ENCODE measurements around the gene XPO6. TPM values are rescaled to one million over a fixed set of nuclear protein-coding genes. Genes with fewer than 3 reads are reported as not detected.

XPO6 gene
- polyA plus RNA-seq, 1 donor (not counting 4 experiments of a cell fraction or from before 2014, with no cell fraction given) = 127 TPM

GRCh38 chr16:28098171-28098958, 113.4 kb downstream of the XPO6 start:
- no peak for TF ChIP-seq EZH2 (IDR thresholded peaks at IDR 0.05; ENCODE audit: low read length)
- TF ChIP-seq, protein P1, sequence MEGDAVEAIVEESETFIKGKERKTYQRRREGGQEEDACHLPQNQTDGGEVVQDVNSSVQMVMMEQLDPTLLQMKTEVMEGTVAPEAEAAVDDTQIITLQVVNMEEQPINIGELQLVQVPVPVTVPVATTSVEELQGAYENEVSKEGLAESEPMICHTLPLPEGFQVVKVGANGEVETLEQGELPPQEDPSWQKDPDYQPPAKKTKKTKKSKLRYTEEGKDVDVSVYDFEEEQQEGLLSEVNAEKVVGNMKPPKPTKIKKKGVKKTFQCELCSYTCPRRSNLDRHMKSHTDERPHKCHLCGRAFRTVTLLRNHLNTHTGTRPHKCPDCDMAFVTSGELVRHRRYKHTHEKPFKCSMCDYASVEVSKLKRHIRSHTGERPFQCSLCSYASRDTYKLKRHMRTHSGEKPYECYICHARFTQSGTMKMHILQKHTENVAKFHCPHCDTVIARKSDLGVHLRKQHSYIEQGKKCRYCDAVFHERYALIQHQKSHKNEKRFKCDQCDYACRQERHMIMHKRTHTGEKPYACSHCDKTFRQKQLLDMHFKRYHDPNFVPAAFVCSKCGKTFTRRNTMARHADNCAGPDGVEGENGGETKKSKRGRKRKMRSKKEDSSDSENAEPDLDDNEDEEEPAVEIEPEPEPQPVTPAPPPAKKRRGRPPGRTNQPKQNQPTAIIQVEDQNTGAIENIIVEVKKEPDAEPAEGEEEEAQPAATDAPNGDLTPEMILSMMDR (optimal IDR thresholded peaks at IDR 0.05 in 1 of 3, IDR thresholded peaks at IDR 0.05 in 1 of 3, conservative IDR thresholded peaks at IDR 0.05 in 1 of 3; ENCODE audit: extremely low read depth in 1 of 3, insufficient read depth in 2 of 3, low read length in 3 of 3) = no peak
- no peaks in the 10 kb centered on the region for H3K27me3 ChIP-seq (ENCODE audit: control insufficient read depth, extremely low read depth, insufficient read depth, low read length)
- no peak overlapping the region for H3K27ac ChIP-seq (ENCODE audit: control insufficient read depth, insufficient read depth, low read length)
- H3K4me3 ChIP-seq (ENCODE audit: control insufficient read depth in 2 of 3, extremely low read depth in 1 of 3, insufficient read depth in 2 of 3, low read depth in 1 of 3, low read length in 3 of 3) = no peak overlapping the region
- no peaks in the 10 kb centered on the region for H3K9me1 ChIP-seq (ENCODE audit: control insufficient read depth, extremely low read depth, insufficient read depth, low read length)
- H3K79me2 ChIP-seq (ENCODE audit: control insufficient read depth, insufficient read depth, low read length) = no peaks in the 10 kb centered on the region
- H4K20me1 ChIP-seq (ENCODE audit: control insufficient read depth, extremely low read depth, insufficient read depth, low read length) = no peaks in the 10 kb centered on the region
- no peak for FAIRE-seq
- no peaks in the 10 kb centered on the region for H3K9me3 ChIP-seq (ENCODE audit: control insufficient read depth, low read depth, low read length)
- dilution Hi-C loops (cut with MboI; ENCODE audit: extremely low pct_ligation_motif_present, low sequenced_read_pairs) = no loop called here
- H3K9ac ChIP-seq (ENCODE audit: control insufficient read depth, extremely low read depth, insufficient read depth, low read length) = no peak overlapping the region
- DNase-seq (ENCODE audit: low read depth, low spot score) = no peak
- H3K36me3 ChIP-seq (ENCODE audit: control insufficient read depth in 2 of 2, extremely low read depth in 1 of 2, insufficient read depth in 2 of 2, low read length in 2 of 2) = peaks cover 32 to 35% of the 10 kb centered on the region in 2 experiments
- peaks cover 3% of the 10 kb centered on the region for H3K4me1 ChIP-seq (ENCODE audit: control insufficient read depth, extremely low read depth, insufficient read depth, low read length)
- H2AFZ ChIP-seq (ENCODE audit: control insufficient read depth, low read length) = no peak overlapping the region
- H3K4me2 ChIP-seq (ENCODE audit: control insufficient read depth, extremely low read depth, insufficient read depth, low read depth, low read length) = no peak overlapping the region

DNA sequence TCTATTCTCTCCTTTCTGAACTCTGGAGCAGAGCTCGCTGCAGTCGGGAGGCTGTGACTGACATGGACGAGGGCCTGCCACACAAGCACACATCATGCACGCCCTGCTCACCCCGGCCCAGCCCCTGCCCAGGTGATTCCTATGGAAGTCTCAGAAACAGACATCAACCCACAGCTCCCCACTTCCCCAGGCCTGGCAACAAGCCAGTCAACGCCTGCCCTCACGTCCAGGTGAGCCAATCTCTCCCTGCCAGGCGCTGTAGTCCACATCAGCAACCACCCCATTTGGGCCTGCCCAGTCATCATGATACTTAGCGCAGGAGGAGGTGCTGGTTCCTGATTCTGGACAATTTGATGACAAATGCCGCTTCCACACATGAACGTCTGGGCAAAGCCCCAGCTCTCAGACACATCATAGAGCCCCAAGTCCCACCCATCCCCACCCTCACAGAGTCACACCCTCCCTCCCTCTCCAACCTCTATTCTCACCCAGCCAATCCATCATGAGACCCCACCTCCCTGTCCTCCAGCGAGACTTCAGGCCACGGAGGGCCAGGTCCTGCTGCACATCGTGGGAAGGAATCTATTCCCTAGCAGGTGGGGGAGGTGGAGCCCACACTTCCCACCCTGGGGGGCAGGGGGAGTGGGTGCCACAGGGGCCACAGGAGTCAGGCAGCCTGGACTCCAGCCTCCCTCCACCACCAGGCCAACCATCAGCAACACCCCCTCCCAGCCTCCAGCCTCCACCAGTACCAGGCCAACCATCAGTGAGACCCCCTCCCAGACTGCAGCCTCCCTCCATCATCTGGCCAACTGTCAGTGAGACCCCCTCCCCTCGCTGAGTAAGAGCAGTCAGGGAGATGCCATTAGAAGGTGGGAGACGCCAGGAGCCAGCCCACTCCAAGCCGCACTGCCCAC, 114.5 kb downstream of the XPO6 start:
- dilution Hi-C loops (cut with MboI; ENCODE audit: extremely low pct_ligation_motif_present, low sequenced_read_pairs) = no loop called here
- H4K20me1 ChIP-seq (ENCODE audit: control insufficient read depth, extremely low read depth, insufficient read depth, low read length) = no peaks in the 10 kb centered on the region
- no peak overlapping the region for H3K4me3 ChIP-seq (ENCODE audit: control insufficient read depth in 2 of 3, extremely low read depth in 1 of 3, insufficient read depth in 2 of 3, low read depth in 1 of 3, low read length in 3 of 3)
- H3K9me3 ChIP-seq (ENCODE audit: control insufficient read depth, low read depth, low read length) = no peaks in the 10 kb centered on the region
- no peak overlapping the region for H3K4me2 ChIP-seq (ENCODE audit: control insufficient read depth, extremely low read depth, insufficient read depth, low read depth, low read length)
- peaks cover 26 to 31% of the 10 kb centered on the region in 2 experiments for H3K36me3 ChIP-seq (ENCODE audit: control insufficient read depth in 2 of 2, extremely low read depth in 1 of 2, insufficient read depth in 2 of 2, low read length in 2 of 2)
- H3K27ac ChIP-seq (ENCODE audit: control insufficient read depth, insufficient read depth, low read length) = no peak overlapping the region
- H3K27me3 ChIP-seq (ENCODE audit: control insufficient read depth, extremely low read depth, insufficient read depth, low read length) = no peaks in the 10 kb centered on the region
- TF ChIP-seq, protein P1 (optimal IDR thresholded peaks at IDR 0.05 in 1 of 3, IDR thresholded peaks at IDR 0.05 in 1 of 3, conservative IDR thresholded peaks at IDR 0.05 in 1 of 3; ENCODE audit: extremely low read depth in 1 of 3, insufficient read depth in 2 of 3, low read length in 3 of 3) = no peak
- TF ChIP-seq EZH2 (IDR thresholded peaks at IDR 0.05; ENCODE audit: low read length) = no peak
- FAIRE-seq (no peak), DNase-seq (ENCODE audit: low read depth, low spot score) (no peak)
- H3K9me1 ChIP-seq (ENCODE audit: control insufficient read depth, extremely low read depth, insufficient read depth, low read length) = no peaks in the 10 kb centered on the region
- H2AFZ ChIP-seq (ENCODE audit: control insufficient read depth, low read length) = no peak overlapping the region
- H3K9ac ChIP-seq (ENCODE audit: control insufficient read depth, extremely low read depth, insufficient read depth, low read length) = no peak overlapping the region
- H3K4me1 ChIP-seq (ENCODE audit: control insufficient read depth, extremely low read depth, insufficient read depth, low read length) = peaks cover 10% of the 10 kb centered on the region
- H3K79me2 ChIP-seq (ENCODE audit: control insufficient read depth, insufficient read depth, low read length) = no peaks in the 10 kb centered on the region
